Keratinocyte (primary cell): ENCODE measurements around the gene MFSD11. TPM values are rescaled to one million over a fixed set of nuclear protein-coding genes. Genes with fewer than 3 reads are reported as not detected.
A peak's percentile ranks its signal among the peaks of the same experiment; 100 is the strongest.

ENCODE experiments used
- DNase-seq: peaks from one replicate; pipeline ENCODE4 v3.0.0-alpha.2; 2011; ENCODE audit warnings: low read depth, missing footprints, low spot score
- FAIRE-seq: peaks from 2 replicates; lab custom pipeline; 2011; peaks lifted over from hg19 to GRCh38; lab: Jason Lieb, UNC
- H2AFZ ChIP-seq: 2 replicates; pipeline ENCODE4 v1.6.0; 2012; ENCODE audit warnings: low read length, control low read depth, inconsistent platforms; ENCODE audit not compliant: control insufficient read depth
- H3K27ac ChIP-seq: 2 replicates; pipeline ENCODE4 v1.5.1; 2011; ENCODE audit warnings: low read length; ENCODE audit not compliant: control insufficient read depth, insufficient read depth
- H3K27me3 ChIP-seq: 3 replicates; pipeline ENCODE4 v1.6.0; 2011; ENCODE audit warnings: low read length; ENCODE audit not compliant: control insufficient read depth, insufficient read depth; ENCODE audit errors: extremely low read depth
- H3K36me3 ChIP-seq, 2 experiments: 2 replicates in 1 of 2; 3 replicates in 1 of 2; pipeline ENCODE4 v1.5.1; 2011; ENCODE audit warnings: low read length in 2 of 2, mild to moderate bottlenecking in 1 of 2; ENCODE audit not compliant: control insufficient read depth in 2 of 2, insufficient read depth in 2 of 2; ENCODE audit errors: extremely low read depth in 1 of 2
- H3K4me1 ChIP-seq: 3 replicates; pipeline ENCODE4 v1.5.1; 2011; ENCODE audit warnings: low read length; ENCODE audit not compliant: control insufficient read depth, insufficient read depth; ENCODE audit errors: extremely low read depth
- H3K4me2 ChIP-seq: 3 replicates; pipeline ENCODE4 v1.6.0; 2011; ENCODE audit warnings: low read depth, low read length; ENCODE audit not compliant: control insufficient read depth, insufficient read depth; ENCODE audit errors: extremely low read depth
- H3K4me3 ChIP-seq, 3 experiments: fragments of 200-600 bp in 1 of 3; sonication (generic) in 1 of 3; 2 replicates in 2 of 3; 3 replicates in 1 of 3; pipeline ENCODE4 v1.5.1; 2011 to 2016; ENCODE audit warnings: low read length in 3 of 3, mild to moderate bottlenecking in 3 of 3, control low read depth in 2 of 3, inconsistent platforms in 1 of 3, low read depth in 1 of 3, mixed read lengths in 1 of 3, mixed run types in 1 of 3, moderate library complexity in 1 of 3; ENCODE audit not compliant: control insufficient read depth in 2 of 3, insufficient read depth in 2 of 3; ENCODE audit errors: extremely low read depth in 1 of 3
- H3K79me2 ChIP-seq: 2 replicates; pipeline ENCODE4 v1.6.0; 2012; ENCODE audit warnings: low read length; ENCODE audit not compliant: control insufficient read depth, insufficient read depth
- H3K9ac ChIP-seq: 3 replicates; pipeline ENCODE4 v1.6.0; 2011; ENCODE audit warnings: low read length; ENCODE audit not compliant: control insufficient read depth, insufficient read depth; ENCODE audit errors: extremely low read depth
- H3K9me1 ChIP-seq: 3 replicates; pipeline ENCODE4 v1.6.0; 2011; ENCODE audit warnings: low read length; ENCODE audit not compliant: control insufficient read depth, insufficient read depth; ENCODE audit errors: extremely low read depth
- H3K9me3 ChIP-seq: 2 replicates; pipeline ENCODE4 v1.5.1; 2012; ENCODE audit warnings: low read depth, low read length; ENCODE audit not compliant: control insufficient read depth
- H4K20me1 ChIP-seq: 3 replicates; pipeline ENCODE4 v1.6.0; 2011; ENCODE audit warnings: low read length; ENCODE audit not compliant: control insufficient read depth, insufficient read depth; ENCODE audit errors: extremely low read depth
- CTCF ChIP-seq, 3 experiments: IDR thresholded peaks in 1 of 3; conservative IDR thresholded peaks in 1 of 3; optimal IDR thresholded peaks in 1 of 3; 2 replicates in 2 of 3; 3 replicates in 1 of 3; pipeline versions ENCODE3 to v1.5.1; 2011; ENCODE audit warnings: low read length in 3 of 3, mild to moderate bottlenecking in 3 of 3, moderate library complexity in 2 of 3, control low read depth in 1 of 3, inconsistent platforms in 1 of 3; ENCODE audit not compliant: insufficient read depth in 2 of 3; ENCODE audit errors: extremely low read depth in 1 of 3
- EZH2 ChIP-seq: IDR thresholded peaks from one replicate; pipeline ENCODE4 v1.6.1; 2012; ENCODE audit warnings: inconsistent platforms, mild to moderate bottlenecking, low read length, moderate library complexity
- dilution Hi-C: fragments of 300-500 bp; cut with MboI; formaldehyde crosslinking; loops from one replicate; pipeline ENCODE4 v1.7.0; 2020; ENCODE audit warnings: low sequenced_read_pairs; ENCODE audit not compliant: extremely low pct_ligation_motif_present
- polyA plus RNA-seq, 5 experiments: library from polyadenylated mRNA; depleted of rRNA in 3 of 5; stranded (reverse) in 3 of 5; stranded (forward) in 1 of 5; unstranded in 1 of 5; fragments of >200 nt; gene quantifications; 1 replicate in 1 of 5; 2 replicates in 3 of 5; 3 replicates in 1 of 5; pipeline versions ENCODE4 v1.2.1 to v1.2.3, GENCODE V29; 2011 to 2012; ENCODE audit warnings: missing spikeins in 2 of 5, low read depth in 1 of 5, low replicate concordance in 1 of 5

Gene MFSD11
- polyA plus RNA-seq, 1 donor (not counting 4 experiments of a cell fraction or from before 2014, with no cell fraction given), result 14.6 TPM

GRCh38 chr17:76714822-76715495, 23.0 kb upstream of the MFSD11 start:
- Histone ChIP-seq H3K27me3 (no peaks in the 10 kb centered on the region), H3K36me3 (peaks cover 27 to 41% of the 10 kb centered on the region in 2 experiments), H3K9me3 (no peaks in the 10 kb centered on the region), H3K4me1 (peaks cover 9% of the 10 kb centered on the region), H3K4me3 (no peak overlapping the region), H3K4me2 (no peak overlapping the region), H4K20me1 (no peaks in the 10 kb centered on the region), H3K79me2 (peaks cover 6% of the 10 kb centered on the region), H3K9ac (no peak overlapping the region), H3K9me1 (no peaks in the 10 kb centered on the region), H3K27ac (no peak overlapping the region), H2AFZ (no peak overlapping the region)
- dilution Hi-C loops, result no loop called here
- TF ChIP-seq CTCF (optimal IDR thresholded peaks at IDR 0.05 in 1 of 3, IDR thresholded peaks at IDR 0.05 in 1 of 3, conservative IDR thresholded peaks at IDR 0.05 in 1 of 3; ENCODE audit: extremely low read depth in 1 of 3, insufficient read depth in 2 of 3, low read length in 3 of 3) (peak; percentile 62 to 83 (median 62)), EZH2 (no peak)
- DNase-seq (no peak), FAIRE-seq (no peak)

- no peaks in the 10 kb centered on the region for H4K20me1 ChIP-seq
- H3K27ac ChIP-seq, result no peak overlapping the region
- H2AFZ ChIP-seq, result no peak overlapping the region
- FAIRE-seq (no peak), DNase-seq (no peak)
- H3K9me3 ChIP-seq, result no peaks in the 10 kb centered on the region
- H3K4me3 ChIP-seq, result no peak overlapping the region
- no peak for TF ChIP-seq EZH2
- no peaks in the 10 kb centered on the region for H3K27me3 ChIP-seq
- H3K9ac ChIP-seq, result no peak overlapping the region
- peaks cover 9% of the 10 kb centered on the region for H3K4me1 ChIP-seq
- H3K36me3 ChIP-seq, result peaks cover 32 to 45% of the 10 kb centered on the region in 2 experiments
- H3K79me2 ChIP-seq, result peaks cover 8% of the 10 kb centered on the region
- dilution Hi-C loops, result no loop called here
- H3K4me2 ChIP-seq, result no peak overlapping the region
- no peaks in the 10 kb centered on the region for H3K9me1 ChIP-seq
These were observed 22.5 kb upstream of the MFSD11 start for GRCh38 chr17:76715496-76715830.
